GM18511 (cell line): ENCODE measurements around the gene IGSF10.

ENCODE experiments used
- ATAC-seq: cut with Tn5 transposase; IDR thresholded peaks from one replicate; pipeline ENCODE4 v1.9.1; 2021; ENCODE audit warnings: mild to moderate bottlenecking, moderate library complexity; ENCODE audit not compliant: unreplicated experiment

Gene IGSF10

GRCh38 chr3:151462278-151462780 is 1.5 kb upstream of the IGSF10 start:
- ATAC-seq, result no peak

DNA sequence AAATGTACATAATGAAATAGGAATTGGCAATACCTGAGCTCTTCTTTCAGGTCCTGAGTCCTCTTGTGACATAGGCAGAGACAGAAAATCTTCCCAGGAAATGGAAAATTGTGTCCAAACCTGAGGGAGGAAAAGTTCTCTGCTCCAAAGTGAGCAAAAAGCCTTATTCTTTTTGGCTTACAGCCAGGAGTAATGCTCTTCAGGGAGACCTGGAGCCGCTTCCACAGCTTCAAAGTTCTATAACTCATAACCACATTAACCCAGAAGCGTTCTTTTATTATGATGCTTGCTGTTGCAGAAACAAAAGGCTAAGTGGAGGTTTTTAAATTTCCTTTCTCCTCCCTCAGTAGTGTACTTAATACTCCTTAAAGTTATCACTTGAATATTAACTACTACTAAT is 633 bp downstream of the IGSF10 start:
- ATAC-seq, result no peak

- ATAC-seq, result no peak
Observed at GRCh38 chr3:151459358-151459757, 1.5 kb downstream of the IGSF10 start.

- ATAC-seq, result no peak
Observed at GRCh38 chr3:151456065-151456464, 4.8 kb downstream of the IGSF10 start.

- no peak for ATAC-seq
Observed at GRCh38 chr3:151452841-151453240, 8.0 kb downstream of the IGSF10 start.

- no peak for ATAC-seq
Observed at GRCh38 chr3:151452368-151452767, 8.5 kb downstream of the IGSF10 start.

DNA sequence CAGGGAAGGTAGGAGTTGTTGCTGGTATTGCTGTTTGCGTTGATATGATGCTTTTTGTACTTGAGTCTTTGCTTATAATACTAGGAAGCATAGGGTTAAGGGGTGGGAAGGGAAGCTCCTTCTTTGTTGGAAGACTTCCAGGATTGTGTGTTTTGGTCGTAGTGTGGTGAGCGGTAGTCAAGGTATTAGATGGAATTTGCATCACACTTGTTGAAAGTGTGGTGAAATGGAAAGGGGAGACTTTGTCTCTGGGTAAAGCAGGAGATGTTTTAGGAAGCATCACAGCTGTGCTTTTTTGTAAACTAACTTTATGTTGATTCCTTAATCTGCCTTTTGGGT is 14.9 kb downstream of the IGSF10 start:
- ATAC-seq, result no peak

DNA sequence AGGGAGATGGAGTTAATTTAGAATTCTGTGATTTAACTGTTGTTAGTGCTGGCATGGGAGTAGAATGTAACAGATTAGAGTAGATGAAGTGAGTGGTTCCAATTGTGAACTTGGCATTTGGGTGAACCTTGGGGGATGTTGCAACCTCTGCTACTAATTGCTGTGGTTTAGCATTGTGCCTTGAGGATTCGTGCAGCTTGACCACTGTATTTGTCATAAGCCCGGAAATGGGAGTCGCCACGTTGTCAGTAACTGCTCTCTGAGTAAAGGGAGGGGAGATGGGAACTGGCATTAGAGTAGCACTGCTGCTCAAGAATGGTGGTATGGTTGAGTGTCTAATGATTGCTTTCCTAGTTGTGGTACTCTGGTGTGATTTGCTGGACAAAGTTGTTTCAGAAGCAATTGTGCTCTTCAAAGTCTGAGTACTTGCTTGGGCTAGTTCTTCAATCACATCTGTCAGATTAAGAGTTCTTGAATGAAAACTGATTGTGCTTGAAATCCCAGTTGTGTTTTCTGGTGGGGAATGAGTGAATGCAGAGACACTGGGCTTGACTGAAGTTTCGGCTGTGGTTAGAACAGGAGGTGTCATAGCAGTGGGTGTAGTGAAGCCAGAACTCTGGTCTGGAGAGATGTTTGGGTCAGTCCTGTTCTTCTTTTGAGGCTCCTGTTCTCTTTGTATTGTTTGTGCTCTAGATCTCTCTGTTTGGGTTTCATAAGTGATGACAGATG is 15.4 kb downstream of the IGSF10 start:
- ATAC-seq, result no peak

DNA sequence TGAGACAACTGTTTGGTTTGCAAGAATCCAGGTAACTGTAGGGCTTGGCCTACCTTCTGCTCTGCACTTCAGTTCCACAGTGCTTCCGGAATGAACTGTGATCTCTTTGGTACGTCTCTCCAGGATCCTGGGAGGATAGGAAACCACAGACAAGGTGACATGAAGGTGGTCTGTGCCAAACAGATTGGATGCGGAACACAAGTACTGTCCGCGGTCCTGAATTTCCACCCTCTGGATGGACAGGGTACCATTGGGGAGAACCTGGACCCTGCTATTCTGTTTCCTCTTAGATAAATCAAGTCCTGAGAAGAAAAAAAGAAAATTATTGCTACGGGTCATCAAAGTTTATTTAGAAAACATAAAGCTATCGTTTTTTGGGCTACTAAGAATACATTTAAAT is 17.3 kb downstream of the IGSF10 start:
- ATAC-seq, result no peak

GRCh38 chr3:151440940-151441339 is 19.9 kb downstream of the IGSF10 start:
- ATAC-seq, result no peak

- peak; percentile 73 for ATAC-seq
Observed at GRCh38 chr3:151439652-151440125, 21.2 kb downstream of the IGSF10 start.

DNA sequence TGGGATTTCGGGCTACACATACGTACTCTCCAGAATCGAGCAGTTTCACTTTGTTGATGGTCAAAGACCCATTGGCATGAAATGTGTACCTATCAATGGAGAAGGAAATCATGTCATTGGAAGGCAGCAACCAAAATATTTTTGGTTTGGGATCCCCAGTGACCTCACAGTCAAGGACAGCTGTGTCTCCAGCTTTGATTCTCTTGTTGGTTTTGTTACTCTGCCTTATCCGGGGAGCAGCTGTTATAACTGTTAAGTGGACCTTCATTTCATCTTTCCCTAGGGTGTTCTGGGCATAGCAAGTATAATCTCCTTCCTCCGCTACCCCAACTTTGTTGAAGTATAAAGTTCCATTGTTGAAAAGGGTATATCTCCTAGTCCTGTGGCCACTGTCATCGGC is 23.0 kb downstream of the IGSF10 start:
- ATAC-seq, result no peak

GRCh38 chr3:151436675-151437446 is 24.0 kb downstream of the IGSF10 start:
- no peak for ATAC-seq

DNA sequence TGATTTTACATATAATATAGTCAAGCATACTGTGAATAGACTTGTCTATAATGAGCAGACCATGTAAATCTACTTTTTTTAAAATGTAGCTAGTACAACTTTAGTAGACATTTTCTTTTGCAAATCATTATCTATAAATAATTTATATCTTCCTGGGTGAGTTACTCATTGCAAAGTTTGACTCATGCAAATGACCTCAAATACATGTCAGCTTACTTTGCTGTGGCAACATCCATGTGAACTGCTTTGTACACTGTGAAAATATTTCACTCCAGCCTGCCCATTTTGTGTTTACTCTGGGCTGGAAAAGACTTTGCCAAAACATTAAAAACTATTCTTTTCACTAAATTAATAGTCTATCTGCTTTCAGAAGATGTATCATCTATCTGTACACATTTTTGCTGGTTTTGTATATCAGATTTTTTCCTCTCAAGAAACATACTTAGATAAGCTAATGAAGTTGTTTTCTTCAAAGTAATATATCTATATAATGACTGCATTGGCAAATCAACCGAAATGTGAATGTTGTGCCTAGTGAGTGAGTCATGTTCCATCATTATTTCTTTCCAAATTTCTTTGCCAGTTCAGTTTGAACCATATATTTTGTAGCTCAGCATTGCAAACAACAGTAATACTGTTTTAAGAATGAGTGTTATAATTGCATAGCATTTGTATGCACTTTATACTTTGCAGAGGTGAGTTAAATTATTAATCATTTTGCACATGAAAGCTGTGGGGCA is 26.5 kb downstream of the IGSF10 start:
- no peak for ATAC-seq

- no peak for ATAC-seq
Observed at GRCh38 chr3:151432616-151433372, 28.1 kb downstream of the IGSF10 start.

GRCh38 chr3:151431940-151432339 is 28.9 kb downstream of the IGSF10 start:
- ATAC-seq, result no peak

- peak; percentile 45 for ATAC-seq
Observed at GRCh38 chr3:151430821-151431484, 29.9 kb downstream of the IGSF10 start.

- no peak for ATAC-seq
Observed at GRCh38 chr3:151428386-151428785, 32.5 kb downstream of the IGSF10 start.

DNA sequence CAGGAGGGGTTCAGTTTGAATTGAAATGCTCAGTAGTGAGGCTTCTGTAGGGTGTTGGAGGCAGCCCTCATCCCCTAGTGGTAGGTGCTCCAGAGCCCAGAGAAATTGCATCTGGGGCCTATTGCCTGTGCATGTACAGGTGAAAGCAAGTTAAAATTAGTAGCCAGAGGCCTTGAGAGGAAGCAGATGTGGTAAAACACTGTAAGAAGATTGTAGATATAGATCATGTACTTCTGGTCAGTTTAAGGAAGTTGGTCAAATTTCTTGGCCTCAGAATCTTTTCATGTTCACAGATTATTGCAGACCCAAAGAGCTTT is 34.6 kb downstream of the IGSF10 start:
- ATAC-seq, result peak; percentile 83

GRCh38 chr3:151425627-151426340 is 35.1 kb downstream of the IGSF10 start:
- ATAC-seq, result peak; percentile 32
